ENCODE results near the gene CT47C1. TPM values are rescaled to one million over a fixed set of nuclear protein-coding genes. Genes with fewer than 3 reads are reported as not detected.

The CT47C1 gene
- total and polyA plus RNA-seq, 2 of the 13 experiments (the other 11 are each of a cell fraction or from before 2014, with no cell fraction given): not detected

DNA sequence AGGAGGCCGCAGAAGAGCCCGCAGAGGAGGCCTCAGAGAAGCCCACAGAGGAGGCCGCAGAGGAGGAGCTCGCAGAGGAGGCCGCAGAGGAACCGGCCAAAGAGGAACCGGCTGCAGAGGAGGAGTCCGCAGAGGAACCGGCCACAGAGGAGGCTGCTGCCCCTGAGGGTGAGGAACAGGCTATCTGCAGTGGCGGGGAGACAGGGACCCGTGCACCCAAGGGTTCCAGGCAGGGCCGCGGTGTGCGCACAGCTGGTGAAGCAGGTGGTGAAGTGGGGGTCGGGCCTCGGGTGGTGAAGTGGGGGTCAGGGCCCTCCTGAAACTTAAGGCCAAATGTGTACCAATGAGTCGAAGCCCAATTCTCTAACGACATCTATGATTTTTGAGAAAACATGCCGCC is 1.1 kb downstream of the CT47C1 start:
- WGBS (ENCODE audit: low lambda C conversion rate): 88% methylated on average over 4 of the region's 19 CpGs
- Histone ChIP-seq H3K4me1 (ENCODE audit: insufficient read depth, low read length) (no peaks in the 10 kb centered on the region), H3K4me3 (replicated peaks in 1 of 3; ENCODE audit: insufficient read depth in 1 of 3, low read depth in 2 of 3, low read length in 3 of 3) (no peak overlapping the region), H4K20me1 (ENCODE audit: insufficient read depth, low read length) (no peaks in the 10 kb centered on the region), H3K4me2 (ENCODE audit: low read depth, low read length) (no peak overlapping the region), H3K36me3 (replicated peaks in 1 of 2; ENCODE audit: control insufficient read depth in 1 of 2, insufficient read depth in 2 of 2, low read length in 2 of 2) (no peaks in the 10 kb centered on the region), H3K27me3 (ENCODE audit: control insufficient read depth in 1 of 2, insufficient read depth in 2 of 2, low read length in 2 of 2) (no peaks in the 10 kb centered on the region), H3K27ac (ENCODE audit: extremely low read length, insufficient read depth, low read length) (no peak overlapping the region), H3K79me2 (ENCODE audit: insufficient read depth, low read length) (no peaks in the 10 kb centered on the region), H3K9ac (ENCODE audit: insufficient read depth, low read depth, low read length) (no peak overlapping the region), H2AFZ (ENCODE audit: low read length) (no peak overlapping the region), H3K9me3 (ENCODE audit: low read length) (no peaks in the 10 kb centered on the region)
- ChIA-PET POLR2A (no interaction called here), CTCF (ENCODE audit: low intra/inter-chr PET ratio, low total read pairs) (no interaction called here)
- FAIRE-seq: no peak
- in situ Hi-C loops (cut with HindIII; ENCODE audit: extremely low pct_ligation_motif_present, low pct_unique_long_range_greater_than_20kb) (no loop called here), intact Hi-C loops (cut with micrococcal nuclease; ENCODE audit: unreplicated experiment) (no loop called here)
- ATAC-seq: no peak
- no TSS peak for BruUV-seq (replicated peaks)
- TF ChIP-seq RORA (CRISPR knock-in tag; IDR thresholded peaks at IDR 0.05): no peak
- no peak for DNase-seq (ENCODE audit: low spot score)

- Histone ChIP-seq H3K4me1 (ENCODE audit: insufficient read depth, low read length) (no peaks in the 10 kb centered on the region), H3K9me3 (ENCODE audit: low read length) (no peaks in the 10 kb centered on the region), H3K79me2 (ENCODE audit: insufficient read depth, low read length) (no peaks in the 10 kb centered on the region), H3K4me2 (ENCODE audit: low read depth, low read length) (no peak overlapping the region), H3K4me3 (replicated peaks in 1 of 3; ENCODE audit: insufficient read depth in 1 of 3, low read depth in 2 of 3, low read length in 3 of 3) (no peak overlapping the region), H4K20me1 (ENCODE audit: insufficient read depth, low read length) (no peaks in the 10 kb centered on the region), H3K27ac (ENCODE audit: extremely low read length, insufficient read depth, low read length) (no peak overlapping the region), H3K27me3 (ENCODE audit: control insufficient read depth in 1 of 2, insufficient read depth in 2 of 2, low read length in 2 of 2) (no peaks in the 10 kb centered on the region; a peak in 1 of 5 replicates), H3K36me3 (replicated peaks in 1 of 2; ENCODE audit: control insufficient read depth in 1 of 2, insufficient read depth in 2 of 2, low read length in 2 of 2) (no peaks in the 10 kb centered on the region), H3K9ac (ENCODE audit: insufficient read depth, low read depth, low read length) (no peak overlapping the region), H2AFZ (ENCODE audit: low read length) (no peak overlapping the region)
- ATAC-seq (no peak), DNase-seq (ENCODE audit: low spot score) (no peak), FAIRE-seq (no peak)
- 63% methylated on average over 3 of the region's 3 CpGs for WGBS (ENCODE audit: low lambda C conversion rate)
- POLR2A ChIA-PET: no interaction called here
- in situ Hi-C loops (cut with HindIII; ENCODE audit: extremely low pct_ligation_motif_present, low pct_unique_long_range_greater_than_20kb) (no loop called here), intact Hi-C loops (cut with micrococcal nuclease; ENCODE audit: unreplicated experiment) (no loop called here)
- CTCF ChIA-PET (ENCODE audit: low intra/inter-chr PET ratio, low total read pairs): no interaction called here
- no TSS peak for BruUV-seq (replicated peaks)
- TF ChIP-seq, protein P1, sequence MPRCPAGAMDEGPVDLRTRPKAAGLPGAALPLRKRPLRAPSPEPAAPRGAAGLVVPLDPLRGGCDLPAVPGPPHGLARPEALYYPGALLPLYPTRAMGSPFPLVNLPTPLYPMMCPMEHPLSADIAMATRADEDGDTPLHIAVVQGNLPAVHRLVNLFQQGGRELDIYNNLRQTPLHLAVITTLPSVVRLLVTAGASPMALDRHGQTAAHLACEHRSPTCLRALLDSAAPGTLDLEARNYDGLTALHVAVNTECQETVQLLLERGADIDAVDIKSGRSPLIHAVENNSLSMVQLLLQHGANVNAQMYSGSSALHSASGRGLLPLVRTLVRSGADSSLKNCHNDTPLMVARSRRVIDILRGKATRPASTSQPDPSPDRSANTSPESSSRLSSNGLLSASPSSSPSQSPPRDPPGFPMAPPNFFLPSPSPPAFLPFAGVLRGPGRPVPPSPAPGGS (CRISPR knock-in tag; IDR thresholded peaks at IDR 0.05): no peak
- TF ChIP-seq SP2 (CRISPR knock-in tag; IDR thresholded peaks at IDR 0.05) (no peak), RXRB (CRISPR knock-in tag; IDR thresholded peaks at IDR 0.05; ENCODE audit: borderline replicate concordance) (no peak), MYPOP (CRISPR knock-in tag; IDR thresholded peaks at IDR 0.05) (no peak), KMT2A (CRISPR knock-in tag; IDR thresholded peaks at IDR 0.05) (no peak), ZBTB34 (CRISPR knock-in tag; IDR thresholded peaks at IDR 0.05) (no peak), TCF12 (IDR thresholded peaks at IDR 0.05) (no peak), TCF12 (CRISPR knock-in tag; IDR thresholded peaks at IDR 0.05) (no peak), SOX13 (IDR thresholded peaks at IDR 0.05) (no peak), SOX13 (CRISPR knock-in tag; conservative IDR thresholded peaks at IDR 0.05 in 1 of 2, IDR thresholded peaks at IDR 0.05 in 1 of 2) (no peak), ZNF383 (CRISPR knock-in tag; IDR thresholded peaks at IDR 0.05; ENCODE audit: borderline replicate concordance) (no peak), TARDBP (CRISPR knock-in tag; IDR thresholded peaks at IDR 0.05) (no peak), XRCC5 (optimal IDR thresholded peaks at IDR 0.05; ENCODE audit: low read length) (no peak), SMAD1 (CRISPR knock-in tag; IDR thresholded peaks at IDR 0.05; ENCODE audit: borderline replicate concordance, low read depth) (no peak), ZNF569 (CRISPR knock-in tag; IDR thresholded peaks at IDR 0.05; ENCODE audit: borderline replicate concordance) (no peak)
Observed at GRCh38 chrX:119075270-119076025, 2.7 kb downstream of the CT47C1 start.

All from HepG2 (cell line).